Daoy (cell line): Measurements from ENCODE around the gene PBX1. TPM values are rescaled to one million over a fixed set of nuclear protein-coding genes. Genes with fewer than 3 reads are reported as not detected.
"Not testable (repeated sequence)": the region's sequence is repeated elsewhere in the genome, so short reads cannot be mapped to it uniquely, and the experiment has no call there.

Source experiments
- DNase-seq: peaks from one replicate; pipeline ENCODE4 v3.0.0-alpha.2; 2015; ENCODE audit warnings: low read depth
- total RNA-seq: library from RNA; depleted of rRNA; stranded (reverse); fragments of >200 nt; shearing (Covaris generic); gene quantifications from 2 replicates; pipeline ENCODE4 v1.2.3, GENCODE V29; 2014

The PBX1 gene
- total RNA-seq, 1 experiment from 2014 or later = 16.2 TPM

GRCh38 chr1:164643018-164643417, 84.0 kb downstream of the PBX1 start:
- DNase-seq = no peak

GRCh38 chr1:164644268-164644667, 85.3 kb downstream of the PBX1 start:
- DNase-seq = no peak

- peak; percentile 50 for DNase-seq
Measured at GRCh38 chr1:164644774-164645644, 86.0 kb downstream of the PBX1 start.

- no peak for DNase-seq
Measured at GRCh38 chr1:164645921-164646320, 86.9 kb downstream of the PBX1 start.

GRCh38 chr1:164647211-164647610, 88.2 kb downstream of the PBX1 start:
- DNase-seq = no peak

DNA sequence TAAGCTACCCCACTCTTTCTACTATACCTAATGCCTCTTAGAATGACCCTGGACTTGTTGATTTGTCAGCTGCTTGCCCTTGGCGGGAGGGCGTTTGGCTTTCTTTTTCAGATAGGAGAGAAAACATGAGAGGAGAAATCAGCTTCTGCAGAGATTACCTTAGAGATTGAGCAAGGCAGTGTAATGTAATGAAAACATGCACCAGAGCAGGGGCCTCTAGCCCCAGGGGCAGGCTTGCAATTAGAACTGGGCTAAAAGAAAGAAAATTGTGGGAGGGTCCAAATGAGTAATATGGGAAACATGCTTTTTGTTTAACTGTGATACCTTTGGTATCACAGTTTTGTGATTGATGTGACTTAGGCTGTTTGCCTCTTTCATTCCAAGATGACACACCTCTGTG, 89.7 kb downstream of the PBX1 start:
- DNase-seq = peak; percentile 61

GRCh38 chr1:164649146-164649545, 90.2 kb downstream of the PBX1 start:
- no peak for DNase-seq

DNA sequence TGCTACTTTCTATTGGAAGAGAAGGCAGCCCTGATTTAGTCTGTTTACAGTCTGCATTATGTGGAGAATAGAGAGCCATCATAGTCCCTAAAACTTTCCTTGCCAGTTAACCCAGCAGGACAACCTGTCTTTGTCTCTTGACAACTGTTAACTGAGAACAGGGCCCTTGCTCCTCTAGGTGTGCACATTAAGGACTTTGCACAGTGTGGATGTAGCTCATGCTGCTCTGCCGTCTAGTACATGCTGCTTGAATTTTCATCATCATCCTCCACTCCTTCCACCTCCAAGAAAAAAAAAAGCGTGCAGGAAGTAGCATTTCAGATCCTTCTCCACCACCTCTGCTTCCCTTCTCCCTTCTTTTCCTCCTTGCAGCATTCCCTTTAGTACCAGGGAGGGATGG, 91.5 kb downstream of the PBX1 start:
- no peak for DNase-seq

DNA sequence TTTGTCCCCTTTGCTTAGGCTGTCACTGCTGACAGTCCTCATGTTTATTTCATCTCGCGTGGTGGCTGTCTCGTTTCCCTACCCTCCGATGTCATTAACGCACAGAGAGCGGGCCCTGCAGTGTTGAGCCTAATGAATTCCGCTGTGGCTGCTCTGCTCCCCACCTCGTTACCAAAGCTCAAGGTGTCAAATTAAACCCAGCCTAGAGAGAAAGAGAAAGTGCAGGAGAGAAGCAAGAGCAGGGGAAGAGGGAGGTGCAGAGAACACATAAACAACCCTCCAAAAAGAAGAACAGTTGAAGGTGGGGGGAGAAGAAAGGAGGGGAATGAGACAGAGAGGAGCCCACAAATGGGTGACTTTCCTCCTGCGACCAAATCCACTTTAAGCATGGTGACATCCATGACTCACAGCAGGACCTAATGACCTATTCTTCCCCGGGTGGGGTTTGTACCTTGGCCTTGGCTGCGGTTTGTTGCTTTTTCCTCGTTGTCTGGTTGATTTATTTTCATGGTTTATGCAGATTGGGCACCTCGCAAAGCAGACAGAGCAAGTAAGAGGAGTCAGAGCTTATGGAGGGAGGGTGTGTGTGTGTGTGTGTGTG, 92.5 kb downstream of the PBX1 start:
- DNase-seq = peak; percentile 51

DNA sequence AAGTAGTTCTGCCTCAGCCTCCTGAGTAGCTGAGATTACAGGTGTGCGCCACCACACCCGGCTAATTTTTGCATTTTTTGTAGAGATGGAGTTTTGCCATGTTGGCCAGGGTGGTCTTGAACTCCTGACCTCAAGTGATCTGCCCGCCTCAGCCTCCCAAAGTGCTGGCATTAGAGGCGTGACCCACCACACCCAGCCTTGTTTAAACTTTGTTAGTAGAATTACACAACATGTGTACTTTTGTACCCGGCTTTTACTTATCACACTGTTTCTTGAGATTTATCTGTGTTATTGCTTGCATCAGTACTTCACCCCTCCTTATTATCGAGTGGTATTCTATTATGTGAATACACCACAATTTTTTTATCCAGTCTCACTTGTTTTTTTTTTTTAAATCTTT, 94.0 kb downstream of the PBX1 start:
- DNase-seq = not testable (repeated sequence)

DNA sequence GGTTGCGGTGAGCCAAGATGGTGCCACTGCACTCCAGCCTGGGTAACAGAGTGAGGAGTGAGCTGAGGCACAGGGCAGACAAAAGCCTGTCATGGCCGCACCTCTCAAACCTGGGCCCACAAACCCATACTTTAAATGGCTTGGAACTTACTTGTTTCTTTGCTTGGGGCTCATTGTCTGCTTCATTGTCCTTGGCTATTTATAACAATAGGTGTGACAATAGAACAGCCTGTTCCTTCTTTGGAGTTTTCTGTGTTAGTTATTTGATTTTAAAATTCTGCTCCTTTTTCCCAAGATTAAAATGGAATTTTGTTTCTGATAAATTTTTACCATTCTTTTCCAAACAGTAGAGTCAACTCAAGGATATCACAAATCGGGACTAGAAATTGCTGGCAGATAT, 94.7 kb downstream of the PBX1 start:
- DNase-seq = no peak

- no peak for DNase-seq
Measured at GRCh38 chr1:164654200-164654599, 95.2 kb downstream of the PBX1 start.

- no peak for DNase-seq
Measured at GRCh38 chr1:164658864-164659263, 99.9 kb downstream of the PBX1 start.

DNA sequence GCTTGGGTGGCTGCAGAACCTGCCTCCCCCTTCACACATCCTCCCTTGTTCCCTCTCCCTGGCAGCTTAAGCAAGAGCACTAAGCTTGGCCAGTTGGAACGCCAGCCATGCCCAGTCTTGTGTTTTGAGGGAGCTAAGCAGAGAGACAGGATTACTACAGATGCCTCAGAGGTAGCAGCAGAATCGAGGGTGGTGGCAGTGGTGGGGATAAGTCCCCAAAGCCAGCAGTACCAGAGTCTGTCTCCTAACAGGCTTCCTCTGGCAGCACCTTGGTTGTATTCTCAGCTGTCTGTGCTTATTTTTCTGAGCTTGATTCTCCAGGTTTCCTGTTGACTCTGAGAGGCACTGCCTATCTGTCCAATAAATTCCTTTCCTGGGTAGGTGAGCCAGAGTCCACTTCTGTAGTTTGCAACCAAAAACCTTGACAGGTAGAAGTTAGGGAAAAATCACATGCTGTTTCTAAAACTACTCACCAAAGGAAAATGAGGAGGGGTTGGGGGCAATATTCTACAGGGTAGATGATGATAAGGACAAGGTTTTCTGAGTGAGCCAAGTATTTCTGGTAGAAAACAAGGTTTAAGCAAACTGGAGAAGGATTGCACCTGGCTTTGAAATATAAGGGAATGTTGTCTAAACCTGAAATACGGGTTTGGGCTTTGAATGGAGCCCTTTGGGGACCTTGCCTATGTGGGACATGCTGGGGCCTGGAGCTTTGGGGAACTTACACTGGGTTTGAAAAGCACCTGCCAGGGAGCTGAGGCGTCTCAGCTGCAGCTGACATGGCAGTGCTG, 100.8 kb downstream of the PBX1 start:
- DNase-seq = no peak

DNA sequence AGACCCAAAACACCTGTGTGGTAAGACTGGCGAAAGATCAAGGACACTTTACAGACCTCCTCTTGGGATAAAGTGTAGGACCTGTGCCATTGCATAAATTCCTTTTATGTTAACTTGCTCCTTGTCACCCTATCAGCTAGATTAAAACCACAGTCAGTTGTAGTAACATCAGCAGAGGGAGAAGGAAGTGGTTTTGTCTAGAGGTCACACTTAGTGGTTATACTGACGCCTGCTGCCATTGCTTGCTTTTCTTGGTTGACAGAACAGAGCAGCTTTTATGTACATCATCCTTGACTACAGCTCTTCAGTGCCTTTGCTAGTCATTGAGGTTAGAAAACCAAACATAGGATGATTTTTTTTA, 101.4 kb downstream of the PBX1 start:
- DNase-seq = peak; percentile 58

- no peak for DNase-seq
Measured at GRCh38 chr1:164660775-164661174, 101.8 kb downstream of the PBX1 start.

- no peak for DNase-seq
Measured at GRCh38 chr1:164662462-164662861, 103.5 kb downstream of the PBX1 start.

DNA sequence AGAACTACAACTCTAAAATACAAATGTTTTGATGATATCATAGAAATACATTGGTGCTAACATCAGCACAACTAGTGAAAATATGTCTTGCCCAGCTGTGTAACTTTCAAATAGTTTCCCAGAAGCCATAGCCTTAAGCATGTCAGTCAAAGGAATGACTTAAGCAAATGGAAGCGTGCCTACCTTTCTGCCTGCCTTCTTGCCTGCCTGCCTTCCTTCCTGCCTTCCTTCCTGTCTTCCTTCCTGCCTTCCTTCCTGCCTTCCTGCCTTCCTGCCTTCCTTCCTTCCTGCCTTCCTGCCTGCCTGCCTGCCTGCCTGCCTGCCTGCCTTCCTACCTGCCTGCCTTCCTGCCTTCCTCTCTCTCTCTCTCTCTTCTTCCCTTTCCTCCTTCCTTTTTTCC, 104.0 kb downstream of the PBX1 start:
- DNase-seq = no peak

DNA sequence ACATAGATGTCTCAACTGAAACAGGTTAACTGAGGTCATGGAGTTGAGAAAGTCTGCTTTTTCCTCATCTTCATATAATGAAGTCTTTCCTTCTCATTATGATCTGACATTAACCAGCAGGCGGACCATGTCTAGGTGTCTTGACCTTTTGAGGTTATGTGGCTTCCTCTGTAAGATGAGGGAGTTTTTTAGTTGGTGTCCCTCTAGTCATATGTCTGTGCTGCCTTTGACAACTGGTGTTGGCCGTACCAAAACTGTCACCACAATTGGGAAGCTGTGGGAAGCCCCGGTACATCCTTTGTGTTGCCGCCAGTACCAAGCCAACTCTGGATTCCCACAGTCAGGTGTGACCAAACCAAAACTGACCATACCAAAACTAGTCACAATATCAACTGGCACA, 105.1 kb downstream of the PBX1 start:
- no peak for DNase-seq

DNA sequence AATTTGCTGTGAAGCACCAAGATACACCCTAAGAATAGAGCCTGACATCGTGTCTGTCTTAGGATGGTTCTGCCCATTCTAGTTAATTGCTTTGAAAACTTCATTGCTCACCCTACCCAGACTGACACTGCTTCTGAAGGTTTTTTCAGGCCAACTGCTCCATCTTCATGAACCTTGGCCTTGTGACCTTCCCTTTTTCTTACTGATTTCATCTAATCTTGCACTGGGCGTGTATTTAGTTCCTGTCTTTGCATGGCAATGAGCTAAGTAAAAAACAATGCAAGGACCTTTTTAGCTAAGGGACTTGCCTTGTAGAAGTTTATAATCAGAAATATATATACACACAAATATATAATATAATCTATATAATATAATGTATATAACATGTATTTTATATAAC, 108.0 kb downstream of the PBX1 start:
- no peak for DNase-seq

GRCh38 chr1:164667600-164667999, 108.6 kb downstream of the PBX1 start:
- no peak for DNase-seq

DNA sequence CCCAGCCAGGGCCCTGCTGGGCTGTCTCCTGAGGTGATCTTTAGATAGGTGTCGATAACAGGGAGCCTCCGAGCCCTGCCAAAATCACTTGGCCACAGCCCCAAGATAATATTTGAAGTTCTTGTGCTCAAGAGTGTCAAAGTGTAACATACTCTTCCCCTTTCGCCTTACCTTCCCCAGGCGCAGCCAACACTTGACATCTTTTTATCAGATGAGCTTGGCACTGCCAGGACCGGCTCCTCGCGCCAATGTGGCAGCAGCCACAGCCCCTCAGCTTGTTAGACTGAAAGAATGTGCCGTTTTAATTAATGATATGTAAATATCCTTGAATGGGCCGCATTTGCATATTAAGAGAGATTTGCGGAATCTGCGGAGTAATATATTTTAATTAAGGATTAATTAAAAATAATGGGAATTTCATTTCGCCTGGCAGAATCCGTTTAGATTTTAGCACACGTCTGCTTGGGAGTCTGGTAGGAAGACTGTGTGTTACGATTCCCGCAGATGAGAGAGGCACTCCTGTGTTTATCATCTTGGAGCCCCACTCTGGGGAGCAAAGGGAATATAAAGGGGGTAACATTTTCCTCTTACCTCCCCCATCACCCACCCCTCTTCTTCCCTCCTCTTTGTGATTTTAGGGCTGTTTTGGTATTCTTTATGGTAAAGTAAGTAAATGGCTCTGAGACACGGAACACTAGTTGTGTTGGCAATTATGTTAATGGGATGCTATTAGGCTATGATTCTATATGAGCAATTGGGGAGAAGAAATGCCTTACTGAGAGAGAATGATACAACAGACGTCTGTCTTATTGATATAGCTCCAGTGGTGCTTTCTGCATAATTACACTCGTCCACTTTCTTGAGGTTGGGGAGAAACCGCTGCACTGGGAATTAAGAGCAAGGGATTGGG, 109.8 kb downstream of the PBX1 start:
- DNase-seq = no peak
